GM19397 (cell line): Measurements from ENCODE around the gene TAGLN2.
A peak's percentile ranks its signal among the peaks of the same experiment; 100 is the strongest.

Experiments used
- ATAC-seq: cut with Tn5 transposase; IDR thresholded peaks from one replicate; pipeline ENCODE4 v1.9.1; 2021; ENCODE audit warnings: mild to moderate bottlenecking, moderate library complexity; ENCODE audit not compliant: unreplicated experiment

TAGLN2 gene

DNA sequence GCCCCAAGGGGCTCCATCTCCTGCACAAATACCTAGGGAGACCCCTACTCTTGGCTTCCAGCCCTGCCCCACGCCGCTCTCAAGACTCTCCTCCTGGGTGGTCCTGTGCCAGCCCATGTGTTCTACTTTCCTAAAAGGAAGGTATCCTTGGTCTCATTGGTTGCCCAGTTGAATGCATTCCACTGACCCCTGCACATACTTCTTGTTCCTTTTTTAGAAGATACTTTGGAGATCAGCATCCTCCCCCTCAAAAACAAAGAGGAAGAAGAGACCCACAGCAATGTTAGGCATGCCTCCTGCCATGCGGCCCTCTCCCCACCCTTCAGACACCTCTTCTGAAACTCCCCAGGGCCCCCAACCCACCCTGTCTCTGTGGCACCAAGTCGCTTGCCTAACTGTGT, 24.7 kb upstream of the TAGLN2 start:
- ATAC-seq: no peak

DNA sequence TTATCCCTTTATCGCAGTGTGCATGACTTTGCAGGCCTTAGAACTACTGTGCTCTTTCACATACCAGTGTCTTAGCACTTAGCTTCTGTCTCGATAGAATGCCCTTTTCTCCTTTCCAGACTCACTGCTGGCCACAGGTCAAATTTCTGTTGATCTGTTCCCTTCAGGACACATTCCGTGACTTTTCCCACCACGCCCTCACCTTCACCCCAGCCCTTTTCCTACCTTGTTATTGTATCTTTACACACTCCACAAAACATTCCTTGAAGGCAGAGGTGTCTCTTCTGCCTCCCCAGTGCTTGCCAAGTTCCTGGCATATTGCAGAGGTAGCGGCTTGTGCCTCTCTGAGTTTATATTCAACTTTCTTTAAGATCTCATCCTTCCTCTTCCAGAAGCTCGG, 23.8 kb upstream of the TAGLN2 start:
- no peak for ATAC-seq

DNA sequence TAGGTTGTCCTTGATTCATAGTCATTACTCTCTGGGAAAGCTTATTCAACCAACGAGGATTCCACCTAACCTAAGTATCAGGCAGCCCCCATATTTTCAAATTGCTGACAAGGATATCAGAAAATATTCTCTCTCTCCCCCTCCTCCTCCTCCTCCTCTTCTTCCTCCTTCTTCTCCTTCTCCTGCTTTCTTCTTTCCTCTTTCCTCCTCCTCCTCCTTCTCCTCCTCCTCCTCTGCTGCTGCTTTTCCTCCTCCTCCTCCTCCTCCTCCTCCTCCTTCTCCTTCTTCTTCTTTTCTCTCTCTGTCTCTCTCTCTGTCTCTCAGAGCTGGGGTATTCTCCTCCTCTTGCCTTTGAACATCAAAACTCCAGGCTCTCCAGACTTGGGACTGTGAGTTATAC, 22.6 kb upstream of the TAGLN2 start:
- ATAC-seq: no peak

DNA sequence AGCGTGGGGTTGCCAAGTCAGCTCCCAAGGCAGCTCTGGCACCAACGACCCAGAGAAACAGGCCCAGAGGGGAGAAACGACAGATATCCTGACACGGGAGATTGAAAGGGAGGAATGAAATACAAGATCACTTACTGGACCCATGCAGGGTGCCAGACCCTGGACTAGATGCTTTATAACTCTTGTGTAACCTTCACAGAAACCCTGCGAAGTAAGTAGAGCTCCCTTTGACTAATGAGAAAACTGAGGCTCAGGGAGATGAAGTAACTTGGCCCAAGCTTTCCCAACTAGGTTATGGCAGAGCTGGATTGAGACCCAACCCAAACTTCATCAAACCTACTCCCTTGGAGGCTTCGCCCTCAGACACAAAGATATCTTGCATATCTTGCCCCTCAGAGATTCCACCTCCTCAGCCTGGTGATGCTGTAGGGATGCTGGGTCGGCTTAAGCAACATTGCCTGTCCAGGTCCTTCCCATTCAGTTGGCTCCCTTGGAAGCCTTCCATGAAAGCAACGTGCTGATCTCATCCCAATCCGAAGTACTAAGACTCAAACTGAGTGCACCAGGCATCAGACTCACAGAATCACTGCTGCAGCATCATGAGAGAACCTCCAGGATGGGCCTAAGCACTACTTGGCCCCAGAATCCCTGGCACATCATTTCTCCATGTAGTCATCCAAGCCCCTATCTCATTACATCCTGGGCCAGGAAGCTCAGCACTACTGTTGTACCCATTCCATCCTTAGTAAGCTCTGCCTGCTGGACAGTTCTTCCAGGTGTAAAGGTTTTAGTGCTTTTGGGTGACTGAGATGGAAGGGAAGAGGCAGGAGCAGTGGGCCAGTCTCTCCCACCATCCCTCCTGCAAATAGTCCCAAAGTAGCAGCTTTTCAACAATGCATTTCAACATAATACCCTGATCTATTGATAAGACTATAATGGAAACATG, 21.2 kb upstream of the TAGLN2 start:
- ATAC-seq: no peak

DNA sequence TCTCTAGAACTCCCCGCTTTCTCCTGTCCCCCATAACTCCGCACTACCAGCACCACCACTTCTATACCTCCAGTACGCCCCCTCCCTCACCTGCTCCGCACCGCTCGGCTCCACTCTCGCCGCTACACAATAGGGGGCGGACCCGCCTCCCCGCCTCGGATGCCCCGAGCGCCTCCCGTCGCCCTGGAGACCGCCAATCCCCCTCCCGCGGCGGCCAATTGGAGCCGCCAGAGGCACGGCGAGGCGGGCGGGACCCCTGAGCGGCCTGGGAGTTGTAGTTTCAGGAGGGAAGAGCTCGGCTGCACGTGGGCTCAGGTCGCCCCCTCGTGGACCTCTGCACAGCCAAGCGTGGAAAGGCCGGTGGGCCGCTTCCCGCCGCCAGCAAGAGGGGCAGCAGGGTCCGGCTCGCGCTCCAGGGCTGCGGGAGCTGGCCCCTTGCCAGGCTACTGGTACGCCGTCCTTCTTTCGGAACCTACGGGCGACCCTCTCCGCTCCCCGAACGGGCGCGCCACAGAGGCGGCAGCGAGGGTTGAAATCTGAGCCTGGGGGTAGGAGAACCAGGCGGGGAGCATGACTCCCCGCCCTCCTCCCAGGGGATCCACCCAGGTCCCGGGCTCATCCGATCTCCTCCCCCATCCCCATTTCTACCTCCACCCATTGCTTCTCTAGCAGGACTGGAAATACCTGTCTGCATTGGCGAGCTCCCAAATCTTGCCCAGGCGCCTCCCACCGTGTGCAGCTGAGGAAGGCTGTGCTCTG, 20.4 kb upstream of the TAGLN2 start, which contains the start of gene IGSF9:
IGSF9 (minus strand) TSS at position 131 of the 759 bp plus-strand sequence. CDS start 2,159 bp downstream, outside the sequence.
- peak; percentile 51 for ATAC-seq

DNA sequence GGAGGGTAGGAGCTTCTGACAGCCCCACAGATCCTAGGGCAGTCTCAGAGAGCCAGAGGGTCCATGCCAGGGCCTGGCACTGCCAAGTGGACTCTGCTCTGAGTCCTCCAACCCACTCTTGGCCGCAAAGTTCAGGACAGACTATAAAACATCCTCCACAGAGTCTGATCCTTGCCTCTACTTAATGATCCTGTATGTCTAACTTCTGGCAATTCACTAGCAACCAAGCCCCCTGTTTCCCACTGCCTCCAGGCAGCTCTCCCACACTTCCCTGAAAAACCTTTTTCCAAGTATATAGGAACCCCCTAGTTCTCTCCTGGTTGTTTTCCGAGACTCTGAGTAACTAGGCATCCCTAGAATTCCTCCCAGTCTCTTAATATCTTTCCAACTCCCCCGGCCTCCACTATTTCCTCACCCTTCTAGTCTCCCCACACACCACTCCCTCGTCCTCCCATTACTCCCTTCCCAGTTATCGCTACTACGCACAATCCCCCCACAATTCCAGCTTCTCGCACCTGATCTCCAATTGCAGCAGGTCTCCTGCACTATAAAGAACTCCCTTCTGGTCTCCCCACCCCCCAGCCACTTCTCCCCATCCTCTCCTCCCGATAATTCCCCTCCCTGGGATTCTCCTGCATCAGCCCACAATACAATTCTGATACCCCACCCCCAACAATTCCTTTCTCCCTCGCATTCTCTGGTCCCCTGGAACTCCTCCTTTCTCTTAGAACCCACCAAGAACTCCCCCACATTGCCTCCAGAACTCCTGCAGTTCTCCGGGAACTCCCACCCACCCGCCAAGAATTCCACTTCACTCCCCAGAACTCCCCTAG, 19.5 kb upstream of the TAGLN2 start:
- ATAC-seq: no peak

DNA sequence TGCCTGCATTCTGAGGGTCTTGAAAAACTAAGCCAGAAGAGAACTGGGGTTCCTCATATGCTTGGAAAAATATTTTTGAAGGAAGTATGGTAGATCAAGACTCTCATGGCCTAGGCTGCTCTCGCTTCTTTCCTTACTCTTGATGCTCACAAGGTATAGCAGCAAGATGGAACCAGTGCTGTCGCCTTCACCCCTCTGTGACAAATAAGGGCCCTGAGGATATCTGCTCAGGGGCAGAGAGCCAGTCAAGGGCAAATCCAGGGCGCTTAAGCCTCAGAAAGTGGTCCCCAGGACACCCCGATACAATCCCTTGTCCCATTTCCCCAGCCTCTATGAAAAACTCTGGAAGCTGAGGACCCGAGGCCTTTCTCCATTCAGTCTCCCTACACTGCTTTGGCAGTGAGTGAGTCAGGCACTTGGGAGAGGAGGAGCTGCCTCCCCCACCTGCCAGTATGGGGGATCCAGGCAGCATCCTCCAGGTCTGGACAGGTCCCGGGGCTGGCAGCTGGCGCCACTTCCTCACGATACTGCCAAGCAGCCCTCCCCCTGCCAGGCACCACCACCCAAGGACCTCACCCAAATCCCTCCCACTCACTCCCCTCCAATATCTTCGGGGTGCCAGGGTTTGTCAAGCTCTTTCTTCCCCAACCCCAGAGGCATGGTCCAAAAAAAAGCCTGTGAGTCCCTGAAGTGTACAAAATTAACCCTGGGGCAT, 18.8 kb upstream of the TAGLN2 start:
- no peak for ATAC-seq

DNA sequence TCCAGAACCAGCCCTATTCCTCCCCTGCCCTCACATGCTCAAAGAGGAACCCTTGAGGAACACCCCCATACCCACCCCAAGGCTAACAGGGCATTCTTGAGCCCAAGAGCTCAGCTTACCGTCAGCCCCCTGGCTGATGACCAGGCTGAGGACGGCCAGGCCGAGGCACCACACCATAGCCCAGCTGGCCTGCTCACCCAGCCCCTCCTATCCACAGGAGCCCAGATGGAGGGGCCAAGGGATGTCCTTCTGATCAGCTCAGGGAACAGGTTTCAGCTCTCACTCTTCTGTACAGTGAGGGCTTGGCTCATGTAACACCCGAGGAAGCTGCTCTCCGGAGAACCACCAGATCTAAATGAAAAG, 18.0 kb upstream of the TAGLN2 start:
- ATAC-seq: no peak

DNA sequence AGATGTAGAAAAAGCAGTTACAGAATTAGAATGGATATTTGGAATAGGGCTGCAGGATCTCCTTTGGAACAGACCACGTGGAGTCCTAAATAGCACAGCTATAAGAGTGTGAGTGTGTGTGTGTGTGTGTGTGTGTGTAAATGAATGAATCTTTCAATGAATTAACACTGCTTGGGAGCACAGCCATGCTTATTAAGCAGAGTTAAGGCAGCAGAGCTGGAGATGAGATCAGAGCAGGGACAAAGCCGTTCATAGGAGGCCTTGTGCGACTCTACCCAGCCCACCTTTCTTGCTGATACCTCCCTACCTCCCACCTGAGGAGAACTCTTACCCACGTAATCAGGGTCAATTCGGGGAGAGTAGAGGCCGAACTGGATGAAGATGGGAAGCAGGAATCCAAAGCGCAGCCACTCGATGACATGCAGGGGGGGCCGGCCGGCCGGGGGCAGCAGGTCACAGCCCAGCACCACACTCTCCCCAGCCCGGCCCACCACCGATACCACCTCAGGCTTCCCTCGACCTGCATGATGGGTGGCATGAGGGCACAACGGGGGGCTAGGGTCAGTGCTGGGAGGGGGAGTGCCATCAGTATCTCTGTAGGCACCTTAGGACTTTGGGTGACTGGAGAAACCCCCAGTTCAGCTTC, 17.4 kb upstream of the TAGLN2 start:
- no peak for ATAC-seq

DNA sequence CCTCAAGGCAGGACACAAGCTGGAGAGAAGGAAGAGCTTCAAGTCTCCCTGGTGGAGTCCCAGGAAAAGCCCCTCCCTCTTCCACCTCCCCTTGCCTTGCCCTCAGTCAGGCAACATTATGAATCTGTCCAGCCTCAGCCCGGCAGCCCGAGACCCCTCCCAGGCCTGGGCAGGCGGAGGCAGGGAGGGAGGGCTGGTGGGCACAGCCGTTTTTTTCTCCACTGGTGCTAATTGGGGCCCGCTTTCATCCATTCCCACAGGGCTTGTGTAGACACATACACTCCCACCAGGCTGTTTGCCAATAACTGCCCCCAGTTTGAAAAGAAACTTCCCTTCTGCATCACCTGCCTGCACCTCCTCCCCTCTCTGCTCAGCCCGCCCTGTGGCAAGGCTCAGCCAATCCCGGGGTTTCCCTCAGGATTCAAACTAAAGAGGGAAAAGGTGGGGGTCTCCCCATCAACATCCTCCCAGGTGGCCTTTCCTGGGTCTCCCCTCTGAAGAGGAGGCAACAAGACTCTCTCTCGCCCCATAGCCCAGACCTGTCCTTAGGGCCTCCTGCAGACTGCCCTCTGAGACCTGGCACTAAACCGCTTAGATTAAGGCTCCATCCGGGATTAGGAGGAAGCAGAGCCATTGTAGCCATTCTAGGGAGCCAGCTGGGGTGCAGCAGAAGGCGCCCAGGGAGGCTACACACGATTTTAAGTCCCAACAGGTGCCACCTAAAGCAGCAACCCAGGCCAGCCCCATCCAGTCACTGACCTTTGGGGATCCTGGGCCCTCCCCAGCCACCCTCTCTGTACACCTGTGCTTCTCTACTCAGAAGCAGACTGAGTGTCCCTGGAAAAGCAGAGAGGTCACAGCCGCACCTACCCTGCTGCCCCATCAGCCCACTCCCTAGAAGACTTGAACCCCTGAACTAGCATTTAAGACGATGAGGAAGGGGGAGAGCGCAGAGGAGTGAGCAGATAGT, 16.6 kb upstream of the TAGLN2 start:
- no peak for ATAC-seq

DNA sequence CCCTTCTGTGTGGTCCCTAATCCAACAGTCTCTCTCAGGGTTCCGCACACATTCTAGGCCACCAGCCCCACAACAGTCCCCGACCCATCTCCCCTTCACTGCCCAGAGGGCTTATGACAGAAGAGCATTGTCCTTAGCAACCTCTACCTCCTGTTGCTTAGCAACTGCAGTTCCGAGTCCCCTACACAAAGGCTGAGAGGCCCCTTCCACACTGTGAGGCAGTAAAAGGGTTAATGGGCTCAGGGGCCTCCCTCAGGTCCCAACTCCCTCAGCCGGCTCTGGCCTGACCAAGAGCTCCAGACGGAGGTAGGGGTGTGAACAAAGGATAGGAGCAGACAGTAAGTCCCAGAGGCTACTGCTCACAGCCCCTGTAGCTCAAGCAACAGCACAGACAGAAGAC, 15.8 kb upstream of the TAGLN2 start:
- no peak for ATAC-seq

DNA sequence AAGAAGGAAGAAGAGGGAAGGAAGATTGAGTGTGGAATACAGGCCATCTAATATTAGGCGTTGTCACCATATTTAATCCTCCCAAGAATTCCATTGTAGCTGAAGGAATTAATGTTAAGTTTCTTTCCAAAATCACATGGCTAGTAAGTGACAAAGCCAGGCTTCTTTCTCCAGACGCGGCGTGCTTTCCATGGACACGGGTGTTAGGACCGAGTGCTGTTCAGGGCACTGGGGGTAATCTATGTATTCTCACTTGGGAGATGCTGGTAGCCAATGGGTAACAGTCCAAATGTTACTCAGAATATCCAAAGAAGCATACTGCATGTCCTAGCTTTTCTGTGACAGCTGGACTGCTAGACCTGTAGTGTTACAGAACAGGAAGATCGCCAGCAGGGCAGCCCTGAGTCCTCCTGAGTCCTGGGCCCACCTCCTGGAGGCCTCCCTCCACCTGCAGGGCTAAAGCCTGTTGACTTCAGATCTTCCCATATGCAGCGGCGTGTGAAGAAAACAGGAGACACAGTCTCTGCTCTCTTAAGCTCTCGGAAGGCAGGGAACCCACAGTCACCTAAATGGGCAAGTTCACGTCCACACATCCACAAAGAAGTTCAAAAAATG, 14.8 kb upstream of the TAGLN2 start:
- no peak for ATAC-seq

DNA sequence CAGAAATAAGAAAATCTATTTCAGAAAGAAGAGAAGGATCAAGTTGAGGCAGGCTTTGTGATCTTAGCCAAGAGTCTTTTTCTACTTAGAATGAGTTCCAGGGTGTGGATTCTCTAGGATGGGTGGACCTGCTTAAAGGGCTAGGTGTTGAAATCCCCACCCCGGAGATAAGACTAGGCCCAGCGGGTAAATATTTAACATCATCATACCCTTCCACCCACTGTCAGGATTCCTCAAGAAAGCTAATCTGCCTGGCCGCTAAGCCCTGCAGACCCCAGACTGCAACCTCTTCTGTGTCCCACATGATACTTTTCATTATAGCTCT, 14.3 kb upstream of the TAGLN2 start:
- no peak for ATAC-seq

DNA sequence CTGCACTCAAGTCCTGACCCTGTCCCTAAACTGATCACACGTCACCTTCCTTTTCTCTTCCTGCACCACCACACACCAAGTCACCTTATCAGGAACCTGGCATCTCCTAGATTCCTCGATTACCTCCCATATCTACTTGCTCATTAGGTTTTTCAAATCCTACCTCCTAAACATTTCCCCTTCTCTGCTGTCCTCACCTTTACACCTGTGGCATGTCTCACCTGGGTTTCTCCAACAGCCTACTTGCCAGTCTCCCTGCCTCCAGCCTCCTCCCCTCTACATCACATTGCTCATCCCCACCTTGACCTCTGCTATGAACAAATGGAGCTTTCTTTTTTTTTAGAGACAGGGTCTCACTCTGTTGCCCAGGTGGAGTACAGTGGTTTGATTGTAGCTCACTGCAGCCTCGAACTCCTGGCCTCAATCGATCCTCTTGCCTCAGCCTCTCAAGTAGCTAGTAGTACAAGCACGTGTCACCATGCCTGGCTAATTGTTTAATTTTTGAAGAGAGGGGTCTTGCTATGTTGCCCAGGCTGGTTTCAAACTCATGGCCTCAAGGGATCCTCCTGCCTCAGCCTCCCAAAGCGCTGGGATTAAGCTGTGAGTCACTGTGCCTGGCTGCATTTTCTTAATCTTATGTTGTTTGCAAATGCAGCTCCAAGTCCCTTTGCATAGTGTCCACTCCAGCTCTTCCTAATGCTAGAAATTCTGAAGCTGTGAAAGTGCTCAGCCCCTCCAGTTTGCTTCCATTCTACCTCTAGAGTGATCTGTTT, 13.8 kb upstream of the TAGLN2 start:
- no peak for ATAC-seq

DNA sequence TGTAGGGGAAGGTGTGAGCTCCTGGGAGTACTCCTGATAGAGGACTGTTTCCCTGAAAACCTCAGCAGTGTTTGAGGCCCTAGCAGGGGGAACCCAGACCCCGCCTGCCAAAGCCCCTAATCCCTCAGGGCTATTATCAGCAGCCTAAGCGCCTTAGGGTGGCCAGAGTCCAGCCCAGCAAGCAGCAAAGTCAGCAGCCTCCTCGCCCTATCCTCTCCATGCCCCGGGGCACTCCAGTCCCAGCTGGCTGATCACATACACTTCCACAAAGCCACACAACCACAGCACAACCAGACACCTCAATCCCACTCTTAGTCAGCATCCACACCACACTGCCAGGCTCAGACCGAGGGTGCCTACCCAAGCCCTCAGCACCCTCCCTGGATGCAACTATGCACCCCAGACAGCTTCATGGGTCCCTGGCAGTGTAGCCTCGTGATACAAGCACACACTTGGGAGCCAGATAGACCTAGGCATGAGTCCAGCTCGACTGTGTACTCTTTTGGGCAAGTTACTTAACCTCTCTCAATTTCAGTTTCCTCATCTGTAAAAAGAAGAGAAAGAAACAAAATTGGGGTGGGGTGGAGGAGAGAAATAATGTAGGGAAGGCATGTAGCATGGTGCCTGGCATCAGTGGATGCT, 13.0 kb upstream of the TAGLN2 start:
- ATAC-seq: no peak

DNA sequence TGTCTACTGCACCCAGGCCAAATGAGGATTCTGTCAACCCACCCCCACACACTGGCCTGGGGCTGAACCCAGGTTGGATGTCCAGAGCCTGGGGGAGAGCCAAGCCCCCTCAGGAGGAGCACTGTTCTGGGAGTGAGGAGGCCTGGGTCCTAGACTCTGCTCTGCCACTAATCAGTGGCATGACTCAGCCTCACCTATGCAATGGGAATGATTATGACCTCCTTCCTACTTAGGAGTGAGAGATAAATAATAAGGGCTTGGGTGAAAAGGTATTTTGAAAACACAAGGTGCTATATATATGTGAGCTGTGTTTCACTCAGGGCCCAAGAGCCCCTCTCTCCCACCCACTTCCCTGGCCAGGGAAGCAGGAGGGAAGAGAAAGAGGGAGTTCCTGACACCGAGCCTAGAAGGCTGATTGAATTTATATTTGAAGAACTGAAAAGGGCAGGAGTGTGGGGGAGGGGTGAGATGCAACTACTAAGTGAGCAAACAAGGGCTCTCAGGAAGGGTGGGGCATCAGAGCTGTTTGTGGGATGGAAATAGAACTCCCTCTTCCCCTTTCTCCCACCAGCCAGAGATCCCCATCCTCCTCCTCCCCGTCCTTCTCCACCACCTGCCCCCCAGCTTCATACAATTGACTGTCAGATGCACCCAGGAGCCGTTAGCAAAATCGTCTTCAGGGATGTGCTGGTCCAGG, 11.9 kb upstream of the TAGLN2 start:
- no peak for ATAC-seq
